Prostate gland (tissue), 2 donors: ENCODE data around the gene TOGARAM2.

Source experiments
- CTCF ChIP-seq, 4 experiments: fragments of 200-600 bp in 2 of 4; fragments of 450-650 bp in 2 of 4; sonication (generic) in 2 of 4; IDR thresholded peaks; 1 replicate in 3 of 4; 2 replicates in 1 of 4; pipeline ENCODE4 v1.5.1; 2016 to 2019; ENCODE audit warnings: antibody characterized with exemption in 4 of 4, mild to moderate bottlenecking in 2 of 4, moderate library complexity in 2 of 4
- POLR2A ChIP-seq: fragments of 450-650 bp; IDR thresholded peaks from one replicate; pipeline ENCODE4 v1.6.1; 2016; ENCODE audit warnings: antibody characterized with exemption, mild to moderate bottlenecking
- POLR2AphosphoS5 ChIP-seq: sonication (generic); formaldehyde crosslinking; IDR thresholded peaks from one replicate; pipeline ENCODE4 v1.6.1; 2017; ENCODE audit warnings: antibody characterized with exemption

- peak in 1 of 4 experiments; percentile 24 for TF ChIP-seq CTCF (IDR thresholded peaks at IDR 0.05)
- TF ChIP-seq POLR2AphosphoS5 = no peak
- no peak for TF ChIP-seq POLR2A
Observed at GRCh38 chr2:28952836-28953211, 28.3 kb upstream of the TOGARAM2 start.
